ENCODE data around the gene KBTBD6. TPM values are rescaled to one million over a fixed set of nuclear protein-coding genes. Genes with fewer than 3 reads are reported as not detected.
"Not testable (repeated sequence)": the region's sequence is repeated elsewhere in the genome, so short reads cannot be mapped to it uniquely, and the experiment has no call there.

The KBTBD6 gene
- total RNA-seq, 3 donors from 2014 or later: 4.6 to 10.0 (median 8.2) TPM

GRCh38 chr13:41099986-41100385, 32.6 kb downstream of the KBTBD6 start:
- Histone ChIP-seq H3K4me3 (no peak overlapping the region), H3K27me3 (no peaks in the 10 kb centered on the region), H3K27ac (no peak overlapping the region), H3K9me3 (no peaks in the 10 kb centered on the region), H3K4me1 (no peaks in the 10 kb centered on the region), H3K36me3 (no peaks in the 10 kb centered on the region)
- intact Hi-C loops (cut with DNase I; ENCODE audit: low total_unique reads): no loop called here
- DNase-seq (ENCODE audit: low spot score in 2 of 2): no peak
- TF ChIP-seq POLR2AphosphoS5 (IDR thresholded peaks at IDR 0.05): no peak

DNA sequence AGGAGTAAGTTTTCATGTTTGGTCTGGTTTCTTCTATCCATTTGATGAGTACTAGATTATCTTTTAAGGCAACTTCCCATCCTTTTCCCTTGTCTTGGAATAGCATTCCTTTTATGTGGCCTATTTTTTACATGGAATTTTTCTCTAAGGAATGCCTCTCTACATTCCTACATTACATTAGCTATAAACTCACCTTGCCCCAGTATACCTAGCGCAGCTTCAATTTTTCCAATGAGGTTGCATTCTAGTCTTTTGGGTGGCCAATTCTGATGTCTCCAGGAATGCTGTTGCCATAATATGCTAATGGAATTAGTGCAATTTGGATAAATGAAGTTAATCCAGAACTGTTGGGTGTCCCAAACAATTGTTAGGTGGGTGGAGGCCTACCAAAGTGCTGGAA, 33.8 kb downstream of the KBTBD6 start:
- DNase-seq (ENCODE audit: low spot score in 2 of 2): no peak
- intact Hi-C loops (cut with DNase I; ENCODE audit: low total_unique reads): no loop called here
- Histone ChIP-seq H3K4me3 (no peak overlapping the region), H3K36me3 (no peaks in the 10 kb centered on the region), H3K4me1 (no peaks in the 10 kb centered on the region), H3K27ac (no peak overlapping the region), H3K27me3 (no peaks in the 10 kb centered on the region), H3K9me3 (no peaks in the 10 kb centered on the region)
- TF ChIP-seq POLR2A (IDR thresholded peaks at IDR 0.05): no peak
- TF ChIP-seq, protein P1, sequence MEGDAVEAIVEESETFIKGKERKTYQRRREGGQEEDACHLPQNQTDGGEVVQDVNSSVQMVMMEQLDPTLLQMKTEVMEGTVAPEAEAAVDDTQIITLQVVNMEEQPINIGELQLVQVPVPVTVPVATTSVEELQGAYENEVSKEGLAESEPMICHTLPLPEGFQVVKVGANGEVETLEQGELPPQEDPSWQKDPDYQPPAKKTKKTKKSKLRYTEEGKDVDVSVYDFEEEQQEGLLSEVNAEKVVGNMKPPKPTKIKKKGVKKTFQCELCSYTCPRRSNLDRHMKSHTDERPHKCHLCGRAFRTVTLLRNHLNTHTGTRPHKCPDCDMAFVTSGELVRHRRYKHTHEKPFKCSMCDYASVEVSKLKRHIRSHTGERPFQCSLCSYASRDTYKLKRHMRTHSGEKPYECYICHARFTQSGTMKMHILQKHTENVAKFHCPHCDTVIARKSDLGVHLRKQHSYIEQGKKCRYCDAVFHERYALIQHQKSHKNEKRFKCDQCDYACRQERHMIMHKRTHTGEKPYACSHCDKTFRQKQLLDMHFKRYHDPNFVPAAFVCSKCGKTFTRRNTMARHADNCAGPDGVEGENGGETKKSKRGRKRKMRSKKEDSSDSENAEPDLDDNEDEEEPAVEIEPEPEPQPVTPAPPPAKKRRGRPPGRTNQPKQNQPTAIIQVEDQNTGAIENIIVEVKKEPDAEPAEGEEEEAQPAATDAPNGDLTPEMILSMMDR (IDR thresholded peaks at IDR 0.05): no peak
- no peak for TF ChIP-seq POLR2AphosphoS5 (IDR thresholded peaks at IDR 0.05)

DNA sequence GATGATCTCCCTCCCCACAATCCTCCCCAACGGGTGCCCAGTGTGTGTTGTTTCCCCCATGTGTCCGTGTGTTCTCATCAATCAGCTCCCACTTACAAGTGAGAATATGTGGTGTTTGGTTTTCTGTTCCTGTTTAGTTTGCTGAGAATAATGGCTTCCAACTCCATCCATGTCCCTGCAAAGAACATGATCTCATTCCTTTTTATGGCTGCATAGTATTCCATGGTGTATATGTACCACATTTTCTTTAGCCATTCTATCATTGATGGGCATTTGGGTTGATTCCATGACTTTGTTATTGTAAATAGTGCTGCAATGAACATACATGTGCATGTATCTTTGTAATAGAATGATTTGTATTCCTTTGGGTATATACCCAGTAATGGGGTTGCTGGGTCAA, 36.9 kb downstream of the KBTBD6 start:
- H3K27ac ChIP-seq; intact Hi-C loops (cut with DNase I; ENCODE audit: low total_unique reads); H3K9me3 ChIP-seq; DNase-seq (ENCODE audit: low spot score in 2 of 2); H3K4me3 ChIP-seq; H3K27me3 ChIP-seq; H3K36me3 ChIP-seq; H3K4me1 ChIP-seq: not testable (repeated sequence)

- TF ChIP-seq, protein P1 (IDR thresholded peaks at IDR 0.05): no peak
- Histone ChIP-seq H3K4me1 (no peaks in the 10 kb centered on the region), H3K27me3 (no peaks in the 10 kb centered on the region), H3K9me3 (no peaks in the 10 kb centered on the region), H3K36me3 (no peaks in the 10 kb centered on the region), H3K27ac (no peak overlapping the region), H3K4me3 (no peak overlapping the region)
- DNase-seq (ENCODE audit: low spot score in 2 of 2): no peak
- intact Hi-C loops (cut with DNase I; ENCODE audit: low total_unique reads): no loop called here
Measured at GRCh38 chr13:41085961-41086585, 46.5 kb downstream of the KBTBD6 start.

DNA sequence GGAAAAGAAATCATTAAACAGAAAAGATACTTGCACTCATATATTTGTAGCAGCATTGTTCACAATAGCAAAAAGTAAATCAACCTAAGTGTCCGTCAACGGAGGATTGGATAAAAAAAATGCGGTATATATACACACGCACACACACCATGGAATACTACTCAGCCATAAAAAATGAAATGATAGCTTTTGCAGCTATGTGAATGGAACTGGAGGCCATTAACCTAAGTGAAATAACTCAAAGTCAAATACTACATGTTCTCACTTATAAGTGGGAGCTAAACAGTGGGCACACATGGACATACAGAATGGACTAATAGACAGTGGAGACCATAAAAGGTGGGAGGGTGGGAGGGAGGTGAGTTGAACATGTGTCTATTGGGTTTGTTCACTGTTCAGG, 52.9 kb downstream of the KBTBD6 start:
- H3K27me3 ChIP-seq: no peaks in the 10 kb centered on the region
- TF ChIP-seq POLR2A (IDR thresholded peaks at IDR 0.05) (no peak), POLR2AphosphoS5 (IDR thresholded peaks at IDR 0.05) (no peak)
- TF ChIP-seq, protein P1 (IDR thresholded peaks at IDR 0.05): no peak
- no peaks in the 10 kb centered on the region for H3K36me3 ChIP-seq
- no peak for DNase-seq (ENCODE audit: low spot score in 2 of 2)
- intact Hi-C loops (cut with DNase I; ENCODE audit: low total_unique reads): loop anchor here (5.0 kb wide), 1 partner anchor 822 kb away; no protein-coding TSS in a partner anchor
- no peak overlapping the region for H3K27ac ChIP-seq
- H3K9me3 ChIP-seq: no peaks in the 10 kb centered on the region
- H3K4me1 ChIP-seq: no peaks in the 10 kb centered on the region
- no peak overlapping the region for H3K4me3 ChIP-seq

Other genes starting within 250 kb of the KBTBD6 start
- gene ELF1, start 113.5 kb downstream of the KBTBD6 start, total RNA-seq: 100 to 1,000 TPM; 101 to 138 (median 104) TPM
- 10 to 100 TPM; 12.7 to 16.5 (median 13.1) TPM for gene WBP4, start 71.3 kb downstream of the KBTBD6 start, total RNA-seq
- gene KBTBD7, start 61.8 kb upstream of the KBTBD6 start, total RNA-seq: 10 to 100 TPM in 1 of 3 donors, 1 to 10 TPM in 2; 5.4 to 15.5 (median 7.9) TPM
- gene MTRF1, start 130.8 kb upstream of the KBTBD6 start, total RNA-seq: 10 to 100 TPM; 10.4 to 18.6 (median 12.8) TPM
- gene NAA16, start 178.5 kb upstream of the KBTBD6 start, total RNA-seq: 10 to 100 TPM; 16.2 to 33.1 (median 22.0) TPM